ENCODE measurements around the gene RMRP. TPM values are rescaled to one million over a fixed set of nuclear protein-coding genes. Genes with fewer than 3 reads are reported as not detected.

RMRP gene
- total and polyA plus RNA-seq, 11 donors, result 118 to 18,741 (median 5,656) TPM

- no peak for TF ChIP-seq POLR2A (IDR thresholded peaks at IDR 0.05)
- TF ChIP-seq CTCF (IDR thresholded peaks at IDR 0.05), result no peak
- peak overlapping the region in 9 of 12 donors; percentile 61 to 93 (median 77) for H3K4me3 ChIP-seq
- H3K9me3 ChIP-seq, result no peaks in the 10 kb centered on the region
- ATAC-seq, result no peak
- peaks cover 0 to 42% (median 35%) of the 10 kb centered on the region in 9 donors for H3K36me3 ChIP-seq
- H3K4me1 ChIP-seq, result peaks cover 2 to 54% (median 28%) of the 10 kb centered on the region in 12 donors
- H3K27me3 ChIP-seq, result no peaks in the 10 kb centered on the region
- DNase-seq, result no peak
- intact Hi-C loops (cut with DNase I), result loop anchor here in 4 of 10 donors (2.0 to 5.0 kb wide), 4 partner anchors 21 to 40 kb away; no protein-coding TSS in a partner anchor
- WGBS, 4 donors, result 39 to 49% (median 43%) methylated on average over 2 of the region's 2 CpGs
- peak overlapping the region; percentile 24 to 98 (median 97) for H3K27ac ChIP-seq
These were observed 29.5 kb upstream of the RMRP start for GRCh38 chr9:35687306-35687705.

GRCh38 chr9:35686222-35687203 is 28.7 kb upstream of the RMRP start:
- WGBS, 4 donors, result 41 to 49% (median 44%) methylated on average over 11 of the region's 11 CpGs
- H3K4me1 ChIP-seq, result peaks cover 2 to 51% (median 25%) of the 10 kb centered on the region in 12 donors
- ATAC-seq (peak; percentile 23 to 50 (median 44)), DNase-seq (peak in 3 of 5 donors; percentile 48 to 69 (median 49))
- TF ChIP-seq POLR2A (IDR thresholded peaks at IDR 0.05) (no peak), CTCF (IDR thresholded peaks at IDR 0.05) (no peak)
- H3K27me3 ChIP-seq, result no peaks in the 10 kb centered on the region
- H3K9me3 ChIP-seq, result no peaks in the 10 kb centered on the region
- peaks cover 0 to 46% (median 38%) of the 10 kb centered on the region in 9 donors for H3K36me3 ChIP-seq
- H3K27ac ChIP-seq, result peak overlapping the region; percentile 24 to 98 (median 97)
- H3K4me3 ChIP-seq, result peak overlapping the region in 9 of 12 donors; percentile 61 to 93 (median 77)
- intact Hi-C loops (cut with DNase I), result loop anchor here in 4 of 10 donors (2.0 to 5.0 kb wide), 4 partner anchors 20 to 41 kb away; no protein-coding TSS in a partner anchor

GRCh38 chr9:35685506-35685905 is 27.7 kb upstream of the RMRP start:
- peaks cover 2 to 45% (median 22%) of the 10 kb centered on the region in 12 donors for H3K4me1 ChIP-seq
- H3K27me3 ChIP-seq, result no peaks in the 10 kb centered on the region
- peaks cover 0 to 47% (median 38%) of the 10 kb centered on the region in 9 donors for H3K36me3 ChIP-seq
- DNase-seq (no peak), ATAC-seq (no peak)
- TF ChIP-seq POLR2A (IDR thresholded peaks at IDR 0.05) (no peak), CTCF (IDR thresholded peaks at IDR 0.05) (no peak)
- intact Hi-C loops (cut with DNase I), result loop anchor here in 3 of 10 donors (5.0 kb wide), 2 partner anchors 38 to 42 kb away; no protein-coding TSS in a partner anchor
- H3K9me3 ChIP-seq, result no peaks in the 10 kb centered on the region
- H3K4me3 ChIP-seq, result peak overlapping the region in 4 of 12 donors; percentile 28 to 91 (median 75)
- 68 to 80% (median 72%) methylated on average over 13 of the region's 13 CpGs for WGBS, 4 donors
- peak overlapping the region in 9 of 12 donors; percentile 36 to 98 (median 97) for H3K27ac ChIP-seq

- no peak for DNase-seq
- no peaks in the 10 kb centered on the region for H3K27me3 ChIP-seq
- 86 to 94% (median 90%) methylated on average over 10 of the region's 10 CpGs for WGBS, 4 donors
- H3K27ac ChIP-seq, result peak overlapping the region in 6 of 12 donors; percentile 3 to 98 (median 81)
- no peak for ATAC-seq
- H3K4me1 ChIP-seq, result peaks cover 2 to 45% (median 22%) of the 10 kb centered on the region in 12 donors
- intact Hi-C loops (cut with DNase I), result loop anchor here in 3 of 10 donors (5.0 kb wide), 2 partner anchors 38 to 42 kb away; no protein-coding TSS in a partner anchor
- no peak overlapping the region for H3K4me3 ChIP-seq
- TF ChIP-seq CTCF (IDR thresholded peaks at IDR 0.05) (no peak), POLR2A (IDR thresholded peaks at IDR 0.05) (no peak)
- H3K36me3 ChIP-seq, result peaks cover 0 to 47% (median 38%) of the 10 kb centered on the region in 9 donors
- H3K9me3 ChIP-seq, result no peaks in the 10 kb centered on the region
These were observed 27.1 kb upstream of the RMRP start for GRCh38 chr9:35684921-35685320.

Data from heart left ventricle (tissue), 16 donors.